Activated CD8-positive, alpha-beta memory T cell treated with anti-CD3 and anti-CD28 coated beads, Interleukin-2, amount 50 U/mL, for 1 hour (primary cell): ENCODE data around the gene RASA2.
"Not testable (repeated sequence)": the region's sequence is repeated elsewhere in the genome, so short reads cannot be mapped to it uniquely, and the experiment has no call there.

Experiments used
- DNase-seq: peaks from one replicate; pipeline ENCODE4 v3.0.0-alpha.2; 2020; ENCODE audit errors: extremely low read depth

The RASA2 gene

DNA sequence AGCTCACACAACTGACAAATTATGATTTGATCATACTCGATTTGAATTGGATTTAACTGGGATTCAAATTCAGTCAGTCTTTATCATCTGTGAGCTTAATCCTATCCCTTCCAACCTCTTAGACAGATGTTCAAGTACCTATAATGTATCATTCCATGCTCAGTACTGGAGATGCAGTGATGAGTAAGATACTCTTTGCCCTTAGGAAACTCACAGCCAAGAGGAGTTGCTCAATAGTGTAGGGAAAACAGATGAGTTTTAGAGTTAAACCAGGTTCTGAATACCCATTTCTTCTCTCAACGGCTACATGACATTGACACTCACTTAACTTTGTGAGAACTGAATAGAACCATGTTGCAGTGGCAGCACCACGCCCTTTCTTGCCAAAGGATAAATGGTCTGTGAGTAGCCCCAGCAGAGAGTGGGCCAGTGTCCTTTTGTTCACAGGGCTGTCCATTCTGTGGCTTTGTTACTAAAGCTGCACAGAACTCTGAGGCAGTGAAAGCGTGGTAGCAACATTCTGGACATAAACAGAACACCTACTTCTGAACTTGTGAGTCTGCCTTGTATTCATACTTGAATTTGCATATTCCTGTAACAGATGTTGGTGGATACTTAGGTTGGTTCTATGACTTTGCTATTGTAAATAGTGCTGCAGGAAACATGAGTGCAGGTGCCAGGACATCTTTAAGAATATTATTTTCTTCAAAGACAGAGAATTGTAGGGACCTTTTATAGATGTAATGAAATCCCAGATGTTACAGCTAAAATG is 91.6 kb downstream of the RASA2 start:
- no peak for DNase-seq

DNA sequence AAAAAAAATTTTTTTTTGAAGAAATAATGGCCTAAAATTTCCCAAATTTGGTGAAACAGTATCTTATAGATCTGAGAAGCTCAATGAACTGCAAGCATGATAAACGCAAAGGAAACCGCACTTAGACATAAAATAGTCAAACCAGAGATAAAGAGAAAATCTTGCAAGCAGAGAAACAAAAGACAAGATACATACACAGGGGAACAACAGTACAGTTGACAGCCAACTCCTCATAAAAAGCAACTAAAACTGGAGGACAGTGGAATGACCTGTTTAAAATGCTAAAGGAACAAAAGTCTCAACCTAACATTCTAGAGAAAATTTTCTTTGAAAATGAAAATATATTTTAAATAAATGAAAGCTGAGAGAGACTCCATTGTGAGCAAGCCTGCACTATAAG is 107.5 kb downstream of the RASA2 start:
- DNase-seq, result no peak

DNA sequence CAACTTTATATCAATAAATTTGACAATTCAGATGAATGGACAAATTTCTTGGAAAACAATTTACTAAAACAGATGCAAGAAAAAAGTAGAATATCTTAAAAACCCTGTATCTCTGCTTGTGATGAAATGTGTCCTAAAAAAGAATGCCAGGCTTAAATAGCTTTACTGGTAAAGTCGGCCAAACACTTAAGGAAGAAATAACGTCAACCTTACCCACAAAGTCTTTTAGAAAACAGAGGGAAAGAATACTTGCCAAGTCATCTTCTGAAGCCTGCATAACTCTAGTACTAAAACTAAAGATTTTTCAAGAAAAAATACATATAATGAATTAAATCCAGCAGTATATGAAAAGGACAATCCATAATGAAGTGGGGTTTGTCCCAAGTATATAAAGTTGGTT is 111.1 kb downstream of the RASA2 start:
- no peak for DNase-seq

DNA sequence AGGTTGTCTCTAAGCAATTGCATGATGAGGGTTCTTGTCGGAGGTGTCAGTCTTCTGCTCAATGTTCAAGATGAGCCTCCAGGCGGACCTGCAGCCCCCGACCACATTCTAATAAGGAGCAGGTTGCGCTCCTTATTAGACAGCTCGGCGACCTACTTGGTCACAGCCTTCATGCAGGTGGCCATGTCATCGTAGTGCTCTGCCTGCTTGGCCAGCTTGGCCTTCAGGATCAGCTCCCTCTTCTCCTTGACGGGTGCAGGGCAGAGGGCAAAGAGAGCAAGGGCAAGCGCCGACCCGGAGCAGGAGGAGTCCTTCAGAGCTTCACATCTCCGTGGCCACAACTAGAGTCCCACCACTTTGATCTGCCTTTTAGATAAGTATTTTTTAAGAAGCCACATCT is 113.5 kb downstream of the RASA2 start:
- DNase-seq, result no peak

DNA sequence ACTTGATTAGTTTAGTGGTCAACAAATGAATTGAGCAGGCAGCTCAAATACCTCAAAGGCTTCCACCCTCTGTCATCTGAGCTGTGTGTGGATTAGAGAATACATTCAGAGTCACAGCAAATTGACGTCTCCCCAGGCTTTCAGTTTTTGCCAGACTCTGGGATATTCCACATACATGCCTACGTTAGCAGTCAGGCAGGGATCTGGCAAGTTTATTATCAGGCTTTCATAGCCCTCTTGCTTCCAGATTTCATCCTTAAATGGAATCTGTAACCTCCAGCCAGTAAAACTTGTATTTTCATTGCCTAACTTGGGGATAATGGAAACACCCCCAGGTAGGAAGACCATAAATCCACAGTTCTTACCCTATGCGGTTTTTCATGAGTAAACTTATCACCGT is 115.9 kb downstream of the RASA2 start:
- DNase-seq, result no peak

DNA sequence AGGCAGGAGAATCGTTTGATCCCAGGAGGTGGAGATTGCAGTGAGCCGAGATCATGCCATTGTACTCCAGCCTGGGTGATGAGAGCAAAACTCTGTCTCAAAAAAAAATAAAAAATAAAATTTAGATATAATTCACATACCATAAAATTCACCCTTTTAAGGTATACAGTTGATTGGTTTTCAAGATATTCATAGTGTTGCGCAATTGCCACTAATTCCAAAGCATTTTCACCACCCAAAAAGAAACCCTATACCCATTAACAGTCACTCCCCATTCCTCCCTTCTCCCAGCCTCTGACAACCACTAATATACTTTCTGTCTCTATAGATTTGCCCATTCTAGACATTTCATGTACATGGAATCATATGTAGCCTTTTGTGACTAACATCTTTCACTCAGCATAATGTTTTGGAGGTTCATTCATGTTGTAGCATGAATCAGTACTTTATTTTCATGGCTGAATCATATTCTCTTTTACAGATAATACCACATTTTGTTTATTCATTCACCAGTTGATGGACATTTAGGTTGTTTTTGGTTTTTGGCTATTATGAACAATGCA is 116.7 kb downstream of the RASA2 start:
- no peak for DNase-seq

DNA sequence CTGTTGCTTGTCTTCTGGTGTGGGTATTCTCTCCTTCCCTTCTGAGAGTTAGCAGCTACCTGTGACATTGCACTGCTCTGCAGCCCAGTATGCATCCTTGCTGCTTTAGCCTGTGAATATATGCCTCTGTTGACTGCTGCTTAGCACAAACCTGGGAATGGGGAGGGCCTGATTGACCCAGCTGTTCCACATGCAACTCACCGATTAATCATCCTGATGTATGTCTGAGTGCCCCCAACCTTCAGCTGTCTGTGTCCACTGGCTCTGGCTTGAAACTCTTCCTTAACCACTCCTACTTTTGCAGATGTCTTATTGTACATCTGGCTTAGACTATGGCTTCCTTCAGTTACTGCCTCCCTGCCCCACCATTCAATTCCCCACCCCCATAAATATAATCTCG is 119.1 kb downstream of the RASA2 start:
- no peak for DNase-seq

DNA sequence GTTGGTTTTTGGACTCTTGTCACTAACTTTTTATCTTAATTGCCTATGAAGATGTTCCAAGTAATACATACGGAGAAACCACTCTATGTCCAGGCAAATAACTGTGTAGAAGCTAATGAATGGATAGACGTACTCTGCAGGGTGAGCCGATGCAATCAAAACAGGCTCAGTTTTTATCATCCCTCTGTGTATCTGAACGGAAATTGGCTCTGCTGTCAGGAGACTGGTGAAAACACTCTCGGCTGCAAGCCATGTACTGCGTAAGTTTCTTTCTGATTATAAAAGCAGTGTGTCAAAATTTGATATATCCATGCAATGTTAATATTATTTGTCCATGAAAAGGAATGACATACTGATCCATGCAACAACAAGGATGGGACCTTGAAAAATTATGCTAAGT is 121.6 kb downstream of the RASA2 start:
- DNase-seq, result no peak

DNA sequence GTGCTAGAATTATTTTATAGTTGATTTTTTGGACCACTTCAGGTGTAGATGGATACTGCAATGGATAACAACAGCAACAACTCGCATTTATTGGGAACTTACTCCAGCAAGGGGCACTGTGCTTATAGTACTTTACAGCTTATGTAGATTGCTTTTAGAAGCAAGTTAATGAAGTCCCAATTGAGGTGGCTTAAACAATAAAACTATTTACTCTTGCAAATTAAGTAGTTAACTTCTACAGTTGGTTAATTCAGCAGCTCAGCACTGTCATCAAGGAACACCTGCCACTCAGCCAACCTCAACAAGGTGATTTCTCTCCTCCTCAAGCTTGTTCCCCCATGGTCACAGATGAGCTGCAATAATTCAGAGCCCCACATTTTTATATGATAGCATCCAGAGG is 124.1 kb downstream of the RASA2 start:
- no peak for DNase-seq

DNA sequence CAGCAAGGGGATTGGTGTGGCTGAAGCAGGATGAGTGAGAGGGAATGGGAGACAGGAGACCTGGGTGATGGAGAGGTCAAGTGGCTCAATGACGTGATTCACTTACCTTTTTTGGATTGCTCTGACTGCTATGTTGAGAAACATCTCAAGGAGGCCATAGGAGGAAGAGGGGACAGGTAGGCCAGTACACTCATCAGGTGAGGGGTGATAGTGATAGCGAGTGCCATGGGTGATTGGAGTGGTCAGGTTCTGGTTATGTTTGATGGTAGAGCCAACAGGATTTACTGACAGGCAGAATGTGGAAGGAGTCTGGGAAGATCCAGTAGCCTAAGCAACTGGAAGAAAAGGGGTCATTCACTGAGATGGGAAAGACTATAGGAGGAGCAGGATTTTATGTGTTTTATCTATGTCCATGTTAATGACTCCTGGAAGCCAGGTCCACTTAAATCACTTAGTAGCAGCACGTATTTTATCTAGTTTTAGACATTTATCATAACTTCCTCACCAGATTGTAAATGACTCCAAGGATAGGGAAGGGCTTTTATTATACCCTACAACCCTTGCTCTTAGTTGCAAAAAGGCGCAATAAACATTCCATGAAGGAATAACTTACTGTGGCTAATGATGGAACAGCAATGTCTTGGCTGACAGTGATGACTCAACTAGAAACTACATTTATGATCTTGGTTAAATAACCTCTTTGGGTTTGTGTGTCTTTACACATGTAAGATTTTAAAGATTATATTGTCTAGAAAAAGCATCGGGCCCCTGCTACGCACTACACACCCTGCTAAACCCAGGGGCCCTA is 131.5 kb downstream of the RASA2 start:
- no peak for DNase-seq

DNA sequence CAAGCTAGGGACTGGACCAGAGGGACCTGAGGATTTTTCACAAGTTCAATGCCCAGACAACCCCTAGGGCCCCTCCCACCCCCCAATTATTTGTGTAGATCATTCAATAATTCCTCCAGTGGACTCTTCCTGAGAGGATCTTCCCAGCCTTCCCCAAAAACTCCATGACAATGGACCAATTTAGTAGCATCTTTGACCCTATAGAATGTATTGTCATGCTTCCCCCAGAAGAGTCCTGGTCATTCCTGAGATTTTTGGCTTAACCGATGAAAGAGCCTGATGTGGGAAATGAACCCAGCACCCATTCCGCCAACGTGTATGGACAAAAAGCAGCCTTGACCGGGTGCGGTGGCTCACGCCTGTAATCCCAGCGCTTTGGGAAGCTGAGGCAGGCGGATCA is 132.1 kb downstream of the RASA2 start:
- DNase-seq, result no peak

DNA sequence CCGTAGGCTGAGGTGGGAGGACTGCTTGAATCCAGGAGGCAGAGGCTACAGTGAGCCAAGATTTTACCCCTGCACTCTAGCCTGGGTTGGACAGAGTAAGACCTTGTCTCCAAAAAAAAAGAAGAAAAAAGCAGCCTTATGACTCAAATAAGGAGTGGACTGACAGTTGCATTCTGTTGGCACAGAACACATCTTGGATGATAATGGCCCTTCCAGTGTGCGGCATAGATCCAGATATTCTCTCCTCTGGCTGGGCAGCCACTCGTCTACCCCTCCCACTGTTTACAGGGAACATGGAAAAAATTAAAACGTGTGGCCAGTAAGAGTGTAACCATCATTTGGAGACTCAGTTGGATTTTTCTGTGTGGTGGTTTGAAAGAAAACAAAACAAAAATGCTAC is 132.6 kb downstream of the RASA2 start:
- DNase-seq, result no peak

DNA sequence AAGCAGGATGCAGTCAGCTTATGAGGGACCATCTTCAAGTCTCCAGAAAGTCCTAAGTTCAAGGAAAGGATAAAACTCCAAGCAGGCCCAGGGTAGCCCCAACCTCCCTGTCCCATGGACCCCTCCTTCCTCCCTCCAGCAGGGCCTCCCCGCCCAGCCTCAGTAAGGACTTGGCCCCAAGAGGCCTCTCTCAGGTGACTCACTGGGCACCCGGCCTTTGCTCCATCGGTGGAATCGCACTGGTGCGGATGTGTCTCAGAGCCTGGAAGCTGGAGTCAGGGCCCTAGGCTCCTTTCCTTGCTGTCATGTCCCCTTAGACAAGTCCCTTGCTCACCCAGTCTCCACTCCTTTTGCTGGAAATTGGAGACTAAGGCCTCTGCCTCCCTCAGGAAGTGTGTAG is 136.9 kb downstream of the RASA2 start:
- no peak for DNase-seq

DNA sequence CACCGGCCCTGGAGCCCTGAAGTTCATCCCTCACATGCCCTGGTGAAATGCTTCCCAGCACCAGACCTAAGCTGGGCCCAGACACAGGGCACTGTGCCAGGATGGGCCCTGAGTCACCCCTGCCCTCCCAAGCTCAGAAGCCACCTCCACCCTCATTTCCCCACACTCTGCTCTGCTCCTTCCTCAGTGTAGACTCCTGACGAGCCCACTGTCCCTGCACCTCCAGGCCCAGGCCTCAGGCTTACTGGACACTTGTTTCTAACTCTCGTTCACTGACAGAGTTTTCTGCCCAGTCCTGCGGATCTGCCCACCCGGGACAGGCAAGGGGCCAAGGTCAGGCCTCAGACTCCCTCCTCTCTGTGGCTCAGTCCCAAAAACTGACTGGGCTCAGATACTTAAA is 138.7 kb downstream of the RASA2 start:
- no peak for DNase-seq

DNA sequence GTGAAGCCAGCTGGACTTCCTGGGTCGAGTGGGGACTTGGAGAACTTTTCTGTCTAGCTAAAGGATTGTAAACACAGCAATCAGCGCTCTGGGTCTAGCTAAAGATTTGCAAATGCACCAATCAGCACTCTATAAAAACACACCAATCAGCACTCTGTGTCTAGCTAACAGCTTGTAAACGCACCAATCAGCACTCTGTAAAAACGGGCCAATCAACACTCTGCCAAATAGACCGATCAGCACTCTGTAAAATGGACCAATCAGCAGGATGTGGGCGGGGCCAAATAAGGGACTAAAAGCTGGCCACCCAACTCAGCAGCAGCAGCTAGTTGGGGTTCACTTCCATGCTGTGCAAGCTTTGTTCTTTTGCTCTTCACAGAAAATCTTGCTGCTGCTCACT is 141.5 kb downstream of the RASA2 start:
- DNase-seq, result not testable (repeated sequence)

DNA sequence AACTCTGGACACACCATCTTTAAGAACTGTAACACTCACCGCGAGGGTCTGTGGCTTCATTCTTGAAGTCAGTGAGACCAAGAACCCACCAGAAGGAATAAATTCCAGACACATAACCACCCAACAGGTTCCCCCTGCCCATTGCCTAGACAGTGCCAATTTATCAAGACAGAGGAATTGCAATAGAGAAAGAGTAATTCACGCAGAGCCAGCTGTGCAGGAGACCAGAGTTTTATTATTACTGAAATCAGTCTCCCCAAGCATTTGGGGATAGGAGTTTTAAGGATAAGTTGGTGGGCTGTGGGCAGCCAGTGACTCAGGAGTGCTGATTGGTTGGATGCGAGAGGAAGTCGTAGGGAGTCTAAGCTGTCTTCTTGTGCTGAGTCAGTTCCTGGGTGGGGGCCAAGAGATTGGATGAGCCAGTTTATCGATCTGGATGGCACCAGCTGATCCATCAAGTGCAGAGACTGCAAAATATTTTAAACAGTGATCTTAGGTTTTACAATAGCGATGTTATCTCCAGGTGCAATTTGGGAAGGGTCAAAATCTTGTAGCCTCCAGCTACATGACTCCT is 142.1 kb downstream of the RASA2 start:
- not testable (repeated sequence) for DNase-seq

DNA sequence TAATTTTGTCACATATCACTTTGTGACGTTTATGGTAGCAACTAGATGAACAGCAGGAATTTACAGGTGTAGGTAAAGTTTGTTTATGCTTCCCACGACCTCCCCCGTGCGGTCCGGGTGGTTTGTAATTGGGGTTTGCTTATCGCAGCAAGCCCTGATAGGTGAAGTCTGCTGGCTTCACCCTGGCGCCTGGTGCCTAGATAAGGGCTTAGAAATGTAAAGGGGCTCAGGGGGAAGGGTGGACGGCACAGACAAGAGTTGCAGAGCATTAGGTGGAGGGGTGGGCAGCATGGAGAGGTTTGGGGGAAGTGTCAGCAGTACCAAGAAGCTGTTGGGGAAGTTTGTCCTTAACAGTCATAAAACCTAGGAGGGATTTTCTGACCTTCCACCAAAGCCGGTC is 143.1 kb downstream of the RASA2 start:
- DNase-seq, result no peak

DNA sequence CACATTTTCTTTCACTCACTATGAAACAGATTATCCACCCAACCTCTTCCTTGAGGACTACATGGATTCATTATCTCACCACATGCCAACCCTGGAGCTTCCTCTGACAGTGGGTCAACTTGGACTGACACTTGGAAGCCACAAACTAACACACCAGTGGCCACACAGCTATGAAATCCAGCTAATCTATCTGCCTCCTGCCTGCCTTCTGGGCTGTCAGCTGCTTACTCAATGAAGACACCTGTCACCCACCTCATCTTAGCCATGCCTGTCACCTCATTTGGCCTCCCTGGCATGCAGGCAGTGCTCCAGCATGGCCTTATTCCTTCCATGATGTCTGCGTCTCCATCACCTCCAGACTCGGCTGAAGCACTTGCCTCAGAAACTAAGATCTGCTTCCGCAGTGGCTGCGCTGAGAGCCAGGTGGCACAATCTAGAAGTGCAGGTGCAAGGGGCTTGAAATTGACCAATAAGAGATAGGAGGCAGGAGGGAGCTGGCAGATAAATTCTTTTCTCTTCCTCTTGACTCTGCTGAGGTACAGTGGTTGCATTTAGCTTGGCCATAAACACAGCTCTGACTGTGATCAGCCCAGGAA is 146.1 kb downstream of the RASA2 start:
- DNase-seq, result no peak

DNA sequence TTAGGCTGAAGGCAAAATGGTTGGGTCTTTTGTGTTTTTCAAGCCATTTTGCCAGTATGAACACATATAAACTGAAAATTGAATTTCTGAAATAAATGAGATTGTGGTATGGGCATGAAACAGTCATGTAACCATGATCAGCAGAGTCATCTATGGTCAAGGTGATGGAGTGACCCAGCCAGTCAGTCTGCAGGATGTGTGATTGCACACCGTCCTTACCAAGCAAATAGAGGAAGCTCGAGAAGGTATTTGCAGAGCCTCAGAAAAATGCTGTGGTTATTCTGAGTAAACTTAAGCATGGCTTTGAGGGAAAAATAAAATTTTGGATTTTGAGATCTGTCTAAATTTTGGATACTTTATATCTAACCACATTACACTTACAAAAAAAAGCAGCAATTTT is 155.4 kb downstream of the RASA2 start:
- DNase-seq, result no peak

DNA sequence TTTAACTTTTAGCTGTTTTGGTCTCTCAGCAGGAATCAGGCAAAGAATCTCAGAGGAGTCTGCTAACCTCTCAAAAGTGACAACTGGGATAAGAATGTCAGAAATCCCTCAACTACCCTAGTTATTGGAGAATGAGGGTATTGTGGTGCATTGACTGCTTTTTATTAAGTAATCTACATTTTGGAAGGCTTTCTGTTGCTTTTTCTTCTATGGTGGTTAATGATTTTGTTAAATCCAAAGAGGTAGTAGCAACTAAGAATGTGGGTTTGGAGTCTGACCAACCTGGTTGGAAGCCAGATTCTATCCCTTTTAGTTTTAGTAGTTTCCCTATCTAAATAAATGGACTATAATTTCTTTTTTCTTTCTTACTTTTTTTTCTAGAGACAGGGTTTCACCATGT is 156.6 kb downstream of the RASA2 start:
- no peak for DNase-seq

DNA sequence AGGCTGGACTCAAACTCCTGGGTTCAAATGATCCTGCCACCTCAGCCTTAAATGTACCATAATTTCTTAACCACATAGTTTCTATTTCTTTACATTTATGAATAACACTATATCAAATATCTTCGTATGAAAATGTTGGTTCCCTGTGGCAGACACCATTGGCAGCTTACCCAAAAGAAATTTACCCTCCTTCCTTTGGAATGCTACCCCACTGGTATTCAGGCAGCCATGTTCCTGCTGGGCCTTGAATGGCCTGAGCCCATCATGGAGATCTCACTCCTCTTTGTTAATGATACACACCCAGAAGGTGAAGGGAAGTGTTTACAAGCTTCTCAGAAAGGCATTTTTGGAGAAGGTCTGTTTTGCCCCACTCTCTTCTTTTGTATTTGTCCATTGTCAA is 157.0 kb downstream of the RASA2 start:
- DNase-seq, result no peak

DNA sequence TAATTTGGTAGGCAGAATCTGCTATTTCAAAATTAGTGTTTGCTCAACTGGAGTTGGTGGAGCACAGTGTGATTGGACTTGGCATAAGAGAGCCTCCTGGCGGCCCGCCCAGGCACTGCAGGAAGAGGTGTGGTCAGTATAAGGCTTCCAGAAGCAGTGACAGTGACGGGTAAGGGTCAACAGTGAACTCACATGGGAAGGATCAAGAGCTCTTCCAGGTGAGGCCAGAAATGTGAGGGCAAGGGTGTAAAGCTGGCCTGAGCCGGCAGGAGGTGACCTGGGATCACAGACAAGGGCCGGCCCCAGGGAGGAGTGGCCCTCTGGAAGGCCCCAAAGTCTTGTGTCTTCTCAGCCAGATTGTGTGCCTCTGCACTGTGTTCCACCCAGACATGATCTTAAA is 158.1 kb downstream of the RASA2 start:
- DNase-seq, result peak; percentile 4
